Fibroblast of skin of left biceps (primary cell): ENCODE measurements around the gene DACT2.
"Not testable (repeated sequence)": the region's sequence is repeated elsewhere in the genome, so short reads cannot be mapped to it uniquely, and the experiment has no call there.

Experiments
- DNase-seq, 2 experiments: peaks; one replicate each; pipeline ENCODE4 v3.0.0-alpha.2; 2013; ENCODE audit warnings: low read depth in 2 of 2

DACT2 gene, protein sequence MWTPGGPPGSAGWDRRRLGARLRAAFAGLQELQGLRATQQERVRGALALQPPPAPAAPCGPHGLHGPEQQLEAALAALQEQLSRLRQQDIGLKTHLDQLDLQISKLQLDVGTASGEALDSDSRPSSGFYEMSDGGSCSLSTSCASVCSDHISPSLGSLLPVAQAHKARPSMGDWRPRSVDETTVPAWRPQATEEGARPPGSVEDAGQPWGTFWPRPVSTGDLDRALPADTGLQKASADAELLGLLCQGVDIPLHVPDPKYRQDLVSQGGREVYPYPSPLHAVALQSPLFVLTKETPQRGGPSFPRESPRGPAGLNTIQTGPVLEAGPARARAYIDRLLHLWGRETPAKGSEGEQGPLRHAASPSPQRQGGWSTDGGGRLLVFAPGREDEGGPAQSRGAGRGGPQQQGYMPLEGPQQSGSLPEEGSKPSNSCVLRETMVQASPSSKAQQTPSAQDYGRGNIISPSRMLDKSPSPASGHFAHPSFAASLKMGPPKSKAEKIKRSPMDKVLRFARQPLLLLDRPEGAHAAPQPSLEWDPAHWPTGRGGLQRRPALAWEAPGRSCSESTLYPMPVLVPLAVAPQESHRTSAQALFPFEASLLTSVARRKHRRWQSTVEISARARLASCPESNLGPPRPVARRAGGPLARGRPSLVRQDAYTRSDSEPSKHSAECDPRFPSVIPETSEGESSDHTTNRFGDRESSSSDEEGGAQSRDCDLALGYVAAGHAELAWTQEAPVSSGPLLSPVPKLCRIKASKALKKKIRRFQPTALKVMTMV

DNA sequence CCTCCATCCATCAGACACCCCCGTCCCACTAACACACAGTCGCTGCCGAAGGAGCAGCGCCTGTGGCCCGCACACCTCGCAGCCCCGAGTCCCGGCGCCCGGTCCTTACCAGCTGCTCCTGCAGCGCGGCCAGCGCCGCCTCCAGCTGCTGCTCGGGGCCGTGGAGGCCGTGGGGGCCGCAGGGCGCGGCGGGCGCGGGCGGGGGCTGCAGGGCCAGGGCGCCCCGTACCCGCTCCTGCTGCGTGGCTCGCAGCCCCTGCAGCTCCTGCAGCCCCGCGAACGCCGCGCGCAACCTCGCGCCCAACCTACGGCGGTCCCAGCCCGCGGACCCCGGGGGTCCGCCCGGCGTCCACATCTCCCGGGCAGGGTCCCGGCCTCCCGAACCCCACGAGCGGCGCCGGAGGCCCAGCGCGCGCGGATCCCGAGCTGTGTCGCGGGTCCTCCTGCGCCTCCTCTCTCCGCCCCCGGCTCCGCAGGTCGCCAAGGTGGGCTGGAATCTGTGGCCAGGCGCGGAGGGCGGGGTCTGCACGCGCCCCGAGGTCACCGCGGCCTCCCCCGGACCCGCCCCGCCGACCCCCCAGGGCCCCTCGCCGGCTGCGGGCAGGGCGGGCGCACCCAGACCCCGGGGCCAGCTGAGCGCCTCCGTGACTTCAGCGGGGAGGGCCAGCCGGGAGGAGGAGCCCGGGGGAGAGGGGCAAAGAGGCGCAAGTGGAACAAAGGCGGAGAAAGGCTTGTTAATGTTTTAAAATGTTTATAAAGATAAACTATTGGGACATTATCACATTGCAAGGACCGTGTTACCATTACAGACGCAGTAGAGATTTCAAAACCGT, at the start of gene DACT2:
DACT2 (minus strand) TSS at position 499 of the 833 bp plus-strand sequence; CDS start at position 355, 144 bp downstream.
- no peak for DNase-seq

DNA sequence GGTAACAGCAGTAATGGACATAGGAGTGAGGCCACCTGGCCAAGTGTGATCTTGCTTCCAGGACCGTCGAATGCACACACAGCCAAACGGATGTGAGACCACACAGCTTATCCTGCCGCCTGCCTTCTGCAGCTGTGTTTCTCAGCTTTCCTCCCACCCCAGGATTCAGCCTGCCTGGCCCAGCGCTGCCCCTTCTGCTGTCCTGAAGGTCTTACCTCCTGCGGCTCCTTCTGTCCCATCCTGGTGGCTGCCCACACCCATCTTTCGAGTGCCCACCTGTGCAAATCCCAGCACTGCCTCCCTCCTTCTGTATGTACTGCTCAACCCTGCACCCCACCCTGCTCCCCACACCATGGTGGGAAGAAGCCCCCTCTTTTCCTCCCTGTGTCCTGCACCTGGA, 49.4 kb upstream of the DACT2 start:
- no peak for DNase-seq

DNA sequence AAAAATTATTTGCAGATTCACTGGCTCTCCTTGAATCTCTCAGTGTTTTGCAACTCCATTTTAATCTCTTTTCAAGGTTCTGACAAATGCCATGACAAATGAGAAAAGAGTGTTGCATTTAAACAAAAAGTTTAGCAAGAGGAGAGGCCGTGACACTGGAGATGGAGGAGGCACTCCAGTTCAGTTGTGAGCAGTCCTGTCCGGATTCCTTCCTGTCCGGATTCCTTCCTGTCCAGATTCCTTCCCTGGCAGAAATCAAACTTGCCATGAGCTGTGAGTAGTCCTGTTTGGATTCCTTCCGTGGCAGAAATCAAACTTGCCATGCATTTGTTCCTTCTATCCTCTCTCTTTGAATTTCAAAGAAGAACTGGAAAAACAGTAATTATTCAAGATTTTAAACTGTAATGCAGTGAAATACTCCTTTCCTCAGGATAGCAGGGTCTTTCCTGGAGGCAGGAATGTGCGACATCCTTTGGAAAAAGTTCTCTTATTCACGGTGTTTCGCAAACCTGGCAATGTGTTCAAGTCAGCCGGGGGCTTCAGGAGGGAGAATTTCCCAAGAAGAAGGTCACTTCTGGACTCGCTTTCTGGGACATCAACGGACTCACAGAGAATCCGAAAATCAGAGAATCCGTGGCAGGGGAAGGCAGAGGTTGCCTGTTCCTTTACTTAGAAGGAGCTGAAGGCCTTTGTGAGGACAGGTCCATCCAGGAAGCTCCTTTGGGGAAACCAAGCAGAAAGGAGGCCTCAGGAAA, 48.7 kb upstream of the DACT2 start:
- no peak for DNase-seq

- no peak for DNase-seq
Measured at GRCh38 chr6:168367285-168367751, 47.7 kb upstream of the DACT2 start.

GRCh38 chr6:168366473-168366872, 46.9 kb upstream of the DACT2 start:
- DNase-seq: no peak

DNA sequence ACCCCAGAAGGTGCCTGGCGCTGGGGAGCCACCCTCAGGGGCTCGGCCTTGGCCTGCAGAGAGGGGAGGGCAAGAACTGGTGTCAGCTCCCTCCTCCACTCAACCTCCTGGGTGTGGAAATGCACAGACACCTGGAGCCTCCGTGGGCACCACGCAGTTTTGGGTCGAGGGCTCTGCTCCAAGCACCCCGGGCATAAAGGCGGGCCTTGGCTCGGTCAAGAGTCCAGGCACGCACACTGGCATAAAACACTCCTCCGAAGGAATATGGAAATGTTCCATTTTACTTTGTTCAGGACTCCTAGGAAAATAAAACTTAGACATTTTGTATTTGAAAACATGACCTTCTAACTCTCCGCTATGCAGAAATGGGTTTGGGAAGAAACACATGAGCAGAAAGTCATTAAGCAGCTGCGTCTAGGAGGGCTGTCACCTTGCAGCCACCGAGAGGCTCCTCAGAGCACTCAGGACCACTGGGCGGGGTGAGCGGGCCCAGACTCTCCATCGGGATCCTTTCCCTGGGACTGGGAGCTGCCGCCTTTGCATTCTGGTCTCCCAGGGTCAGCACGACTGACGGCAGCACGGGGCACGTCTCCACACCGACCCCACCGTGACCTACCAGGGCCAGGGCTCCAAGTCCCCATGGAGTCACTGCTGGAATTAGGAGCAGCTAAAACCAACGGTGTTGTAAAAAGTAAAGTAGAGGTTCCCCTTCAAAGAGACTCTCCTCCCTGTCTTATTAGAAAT, 46.0 kb upstream of the DACT2 start:
- no peak for DNase-seq

GRCh38 chr6:168364793-168365421, 45.3 kb upstream of the DACT2 start:
- no peak for DNase-seq

DNA sequence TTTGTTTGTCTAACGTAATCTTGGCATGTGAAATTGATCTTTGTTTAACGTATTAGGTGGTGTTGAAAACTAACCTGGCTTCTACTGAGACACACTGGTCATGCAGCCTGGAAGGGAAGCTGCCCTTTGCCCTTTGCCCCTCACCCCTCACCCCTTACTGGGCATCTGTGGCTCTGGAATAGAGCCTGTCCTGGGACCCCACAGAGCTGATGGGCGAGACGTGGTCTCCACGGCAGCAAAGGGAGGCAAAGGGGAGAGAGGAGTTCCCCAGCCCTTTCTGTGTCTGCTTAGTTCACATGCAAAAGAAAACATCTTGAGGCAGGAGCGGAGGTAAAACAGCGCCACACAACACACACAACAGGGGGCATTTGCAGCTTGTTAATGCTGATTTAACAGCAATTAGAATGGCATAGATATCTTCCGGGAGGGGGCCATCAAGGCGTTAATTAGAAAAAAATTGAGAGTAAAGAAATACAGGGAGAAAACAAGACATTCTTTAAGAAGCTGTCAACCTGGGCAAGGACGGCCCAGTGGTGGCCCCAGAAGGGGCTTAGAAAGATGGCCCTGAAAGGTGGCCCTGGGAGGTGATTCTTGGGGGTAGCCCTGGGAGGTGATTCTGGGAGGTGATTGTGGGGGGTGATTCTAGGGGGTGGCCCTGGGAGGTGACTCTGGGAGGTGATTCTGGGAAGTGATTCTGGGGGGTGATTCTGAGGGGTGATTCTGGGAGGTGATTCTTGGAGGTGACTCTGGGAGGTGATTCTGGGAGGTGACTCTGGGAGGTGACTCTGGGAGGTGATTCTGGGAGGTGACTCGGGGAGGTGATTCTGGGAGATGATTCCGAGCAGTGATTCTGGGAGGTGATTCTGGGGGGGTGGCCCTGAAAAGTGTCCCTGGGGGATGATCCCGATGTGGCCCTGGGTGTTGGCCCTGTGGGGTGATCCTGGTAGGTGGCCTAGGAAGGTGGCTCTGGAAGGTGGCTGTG, 44.5 kb upstream of the DACT2 start:
- DNase-seq: no peak

GRCh38 chr6:168363302-168363701, 43.7 kb upstream of the DACT2 start:
- DNase-seq: no peak

- no peak for DNase-seq
Measured at GRCh38 chr6:168362276-168362990, 42.9 kb upstream of the DACT2 start.

- no peak for DNase-seq
Measured at GRCh38 chr6:168361766-168362165, 42.2 kb upstream of the DACT2 start.

GRCh38 chr6:168359794-168360193, 40.2 kb upstream of the DACT2 start:
- DNase-seq: no peak

DNA sequence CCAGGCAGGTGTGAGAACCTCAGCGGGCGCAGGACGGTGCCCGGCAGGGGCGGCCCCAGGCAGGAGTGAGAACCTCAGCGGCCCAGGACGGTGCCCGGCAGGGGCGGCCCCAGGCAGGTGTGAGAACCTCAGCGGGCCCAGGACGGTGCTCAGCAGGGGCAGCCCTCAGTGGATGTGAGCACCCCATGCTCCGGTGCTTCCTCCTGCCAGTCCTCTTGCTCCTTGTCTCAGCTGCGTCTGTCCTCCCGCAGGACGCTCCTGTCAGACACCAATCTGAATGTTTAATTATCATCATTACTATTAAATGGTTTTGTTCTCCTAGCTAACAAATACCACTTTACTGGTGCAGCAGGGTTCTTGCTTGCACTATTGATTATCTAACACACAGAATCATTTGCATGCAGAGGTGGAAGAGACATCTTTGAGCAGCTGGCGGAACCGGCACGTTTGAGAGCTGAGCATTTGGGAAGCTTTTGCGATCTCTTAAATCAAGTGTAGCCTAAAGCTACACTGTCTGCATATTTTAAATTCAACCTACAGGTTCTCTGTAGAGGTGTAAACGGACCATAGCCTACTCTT, 39.4 kb upstream of the DACT2 start:
- no peak for DNase-seq

- DNase-seq: not testable (repeated sequence)
Measured at GRCh38 chr6:168356872-168357271, 37.3 kb upstream of the DACT2 start.

- DNase-seq: no peak
Measured at GRCh38 chr6:168355716-168356522, 36.3 kb upstream of the DACT2 start.

DNA sequence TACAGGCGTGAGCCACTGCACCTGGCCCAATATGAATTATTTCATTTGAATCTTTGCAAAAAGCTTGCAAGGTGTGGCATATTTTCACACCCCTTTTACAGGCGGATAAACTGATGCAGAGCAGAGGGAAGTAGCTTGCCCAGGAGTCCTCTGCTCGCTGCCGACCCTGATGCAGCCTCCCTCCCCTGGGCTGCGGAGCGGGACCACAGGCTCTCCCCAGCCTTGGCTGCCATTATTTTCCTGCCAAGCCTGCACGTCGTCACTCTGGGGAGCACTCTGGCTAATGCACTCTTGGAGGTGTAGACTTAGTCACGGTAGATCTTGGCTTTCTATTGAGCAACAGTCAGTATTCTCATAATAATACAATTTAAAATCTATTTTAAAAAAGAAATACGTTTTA, 34.8 kb upstream of the DACT2 start:
- no peak for DNase-seq

DNA sequence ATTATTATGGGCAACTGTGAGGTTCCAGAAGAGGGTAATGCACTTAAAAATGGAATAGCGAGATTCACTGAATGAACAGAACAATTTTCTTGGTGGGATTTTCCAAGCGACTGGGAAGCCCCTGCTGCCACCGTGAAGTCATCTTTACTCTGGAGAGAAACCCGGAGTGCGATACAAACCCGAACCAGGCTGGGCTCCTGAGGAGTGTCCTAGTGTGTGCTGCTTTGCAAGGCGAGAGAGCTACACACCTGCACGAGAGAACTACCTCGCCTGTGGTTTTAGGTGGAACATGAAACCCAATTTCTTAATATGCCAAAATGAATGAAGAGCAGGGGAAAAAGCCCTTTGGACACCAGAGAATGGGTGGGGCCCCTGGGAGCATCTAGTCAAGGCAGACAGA, 33.5 kb upstream of the DACT2 start:
- DNase-seq: no peak
